Left ventricle myocardium inferior (tissue), 1 donor: ENCODE results near the gene KAZN. TPM values are rescaled to one million over a fixed set of nuclear protein-coding genes. Genes with fewer than 3 reads are reported as not detected.

Experiments
- DNase-seq: peaks from one replicate; pipeline ENCODE4 v3.0.0-alpha.2; 2020
- H3K27ac ChIP-seq: fragments of 200-600 bp; replicated peaks from 2 replicates; pipeline ENCODE4 v1.8.0; 2021
- H3K27me3 ChIP-seq: fragments of 200-600 bp; 2 replicates; pipeline ENCODE4 v1.8.0; 2021; ENCODE audit warnings: low read depth
- H3K36me3 ChIP-seq: fragments of 200-600 bp; 2 replicates; pipeline ENCODE4 v1.8.0; 2021
- H3K4me1 ChIP-seq: fragments of 200-600 bp; 2 replicates; pipeline ENCODE4 v1.8.0; 2021
- H3K4me3 ChIP-seq: fragments of 200-600 bp; 2 replicates; pipeline ENCODE4 v1.8.0; 2021; ENCODE audit warnings: mild to moderate bottlenecking, moderate library complexity
- H3K9me3 ChIP-seq: fragments of 200-600 bp; replicated peaks from 2 replicates; pipeline ENCODE4 v1.8.0; 2021
- CTCF ChIP-seq: fragments of 200-600 bp; IDR thresholded peaks from 2 replicates; pipeline ENCODE4 v1.8.0; 2021; ENCODE audit warnings: antibody characterized with exemption, mild to moderate bottlenecking, borderline replicate concordance
- intact Hi-C: fragments of 100-400 bp; cut with micrococcal nuclease; formaldehyde crosslinking; loops from one replicate; pipeline ENCODE4 v1.11.0; 2022
- total RNA-seq: library from RNA; stranded (reverse); fragmentation: NEBNext Ultra II Directional; extraction: Animal tissue kit (Norgen Biotek cat#: 25700); gene quantifications from one replicate; pipeline ENCODE4 v1.2.1, GENCODE V29; 2021
- donor health status: DM: no; HTN: yes; CAD: no; lungs with severe emphysema.

The KAZN gene
- total RNA-seq, 1 donor from 2014 or later: 2.2 TPM

GRCh38 chr1:14763977-14764376, 165.5 kb downstream of the KAZN start:
- intact Hi-C loops: no loop called here
- no peaks in the 10 kb centered on the region for H3K36me3 ChIP-seq
- DNase-seq: no peak
- peaks cover 83% of the 10 kb centered on the region for H3K27me3 ChIP-seq
- H3K4me1 ChIP-seq: no peaks in the 10 kb centered on the region
- no peak overlapping the region for H3K4me3 ChIP-seq
- no peak for TF ChIP-seq CTCF
- H3K9me3 ChIP-seq: no peaks in the 10 kb centered on the region
- no peak overlapping the region for H3K27ac ChIP-seq

GRCh38 chr1:14765773-14766172, 167.3 kb downstream of the KAZN start:
- no peak overlapping the region for H3K27ac ChIP-seq
- peaks cover 72% of the 10 kb centered on the region for H3K27me3 ChIP-seq
- H3K4me3 ChIP-seq: no peak overlapping the region
- no peak for TF ChIP-seq CTCF
- no peak for DNase-seq
- H3K9me3 ChIP-seq: no peaks in the 10 kb centered on the region
- no peaks in the 10 kb centered on the region for H3K36me3 ChIP-seq
- intact Hi-C loops: no loop called here
- no peaks in the 10 kb centered on the region for H3K4me1 ChIP-seq

- Histone ChIP-seq H3K9me3 (no peaks in the 10 kb centered on the region), H3K27ac (no peak overlapping the region), H3K4me3 (no peak overlapping the region), H3K4me1 (no peaks in the 10 kb centered on the region), H3K27me3 (peaks cover 59% of the 10 kb centered on the region), H3K36me3 (no peaks in the 10 kb centered on the region)
- DNase-seq: no peak
- intact Hi-C loops: no loop called here
- TF ChIP-seq CTCF: no peak
These were observed 168.6 kb downstream of the KAZN start for GRCh38 chr1:14767075-14767474.

GRCh38 chr1:14768582-14769304, 170.3 kb downstream of the KAZN start:
- Histone ChIP-seq H3K4me1 (no peaks in the 10 kb centered on the region), H3K9me3 (no peaks in the 10 kb centered on the region), H3K4me3 (no peak overlapping the region), H3K27ac (no peak overlapping the region), H3K27me3 (peaks cover 42% of the 10 kb centered on the region), H3K36me3 (no peaks in the 10 kb centered on the region)
- intact Hi-C loops: no loop called here
- DNase-seq: no peak
- no peak for TF ChIP-seq CTCF

- no peaks in the 10 kb centered on the region for H3K4me1 ChIP-seq
- H3K27ac ChIP-seq: no peak overlapping the region
- no peak for TF ChIP-seq CTCF
- H3K9me3 ChIP-seq: no peaks in the 10 kb centered on the region
- intact Hi-C loops: no loop called here
- no peak overlapping the region for H3K4me3 ChIP-seq
- H3K27me3 ChIP-seq: peaks cover 33% of the 10 kb centered on the region
- DNase-seq: no peak
- no peaks in the 10 kb centered on the region for H3K36me3 ChIP-seq
These were observed 171.2 kb downstream of the KAZN start for GRCh38 chr1:14769486-14770274.
